ENCODE results near the gene GLIS2.

The GLIS2 gene

GRCh38 chr16:4371357-4372000, 55.6 kb downstream of the GLIS2 start, which contains the start of gene VASN:
Gene VASN (plus strand): TSS chr16:4371848. CDS start chr16:4380878, 9,030 bp downstream.
- DNase-seq (ENCODE audit: low read depth) = no peak

- DNase-seq (ENCODE audit: low read depth) = no peak
Measured at GRCh38 chr16:4372001-4372577, 56.2 kb downstream of the GLIS2 start.

GRCh38 chr16:4372578-4373355, 56.9 kb downstream of the GLIS2 start:
- no peak for DNase-seq (ENCODE audit: low read depth)

GRCh38 chr16:4373356-4373908, 57.6 kb downstream of the GLIS2 start:
- no peak for DNase-seq (ENCODE audit: low read depth)

- peak; percentile 91 for DNase-seq (ENCODE audit: low read depth)
Measured at GRCh38 chr16:4373909-4374742, 58.3 kb downstream of the GLIS2 start.

GRCh38 chr16:4375717-4376116, 59.9 kb downstream of the GLIS2 start:
- DNase-seq (ENCODE audit: low read depth) = no peak

- DNase-seq (ENCODE audit: low read depth) = no peak
Measured at GRCh38 chr16:4376126-4376892, 60.4 kb downstream of the GLIS2 start.

- no peak for DNase-seq (ENCODE audit: low read depth)
Measured at GRCh38 chr16:4376893-4377572, 61.2 kb downstream of the GLIS2 start.

- DNase-seq (ENCODE audit: low read depth) = no peak
Measured at GRCh38 chr16:4377573-4378154, 61.8 kb downstream of the GLIS2 start.

- no peak for DNase-seq (ENCODE audit: low read depth)
Measured at GRCh38 chr16:4378161-4378666, 62.3 kb downstream of the GLIS2 start.

GRCh38 chr16:4378999-4379690, 63.3 kb downstream of the GLIS2 start:
- no peak for DNase-seq (ENCODE audit: low read depth)

GRCh38 chr16:4380119-4381063, 64.5 kb downstream of the GLIS2 start:
- no peak for DNase-seq (ENCODE audit: low read depth)

GRCh38 chr16:4381072-4381934, 65.4 kb downstream of the GLIS2 start:
- no peak for DNase-seq (ENCODE audit: low read depth)

GRCh38 chr16:4381935-4382794, 66.3 kb downstream of the GLIS2 start:
- DNase-seq (ENCODE audit: low read depth) = no peak

- no peak for DNase-seq (ENCODE audit: low read depth)
Measured at GRCh38 chr16:4382795-4383357, 67.0 kb downstream of the GLIS2 start.

All from GM04503 (cell line).